ENCODE data around the gene LMAN1L. TPM values are rescaled to one million over a fixed set of nuclear protein-coding genes. Genes with fewer than 3 reads are reported as not detected.

LMAN1L gene
- total RNA-seq = not detected

- H3K4me3 ChIP-seq = no peak within 1 kb of the TSS
- H3K27ac ChIP-seq = no peak within 1 kb of the TSS
- TF ChIP-seq POLR2A (IDR thresholded peaks at IDR 0.05) (no peak), CTCF (IDR thresholded peaks at IDR 0.05) (no peak)
Measured at GRCh38 chr15:74812533-74812932, at the start of gene LMAN1L. Gene LMAN1L (plus strand): TSS chr15:74812835. CDS start chr15:74812855, 20 bp downstream.

GRCh38 chr15:74763416-74763815, 49.2 kb upstream of the LMAN1L start:
- no peak overlapping the region for H3K27ac ChIP-seq
- TF ChIP-seq POLR2A (IDR thresholded peaks at IDR 0.05) (no peak), CTCF (IDR thresholded peaks at IDR 0.05) (no peak)
- no peak for DNase-seq
- no peaks in the 10 kb centered on the region for H3K9me3 ChIP-seq
- H3K27me3 ChIP-seq = no peaks in the 10 kb centered on the region
- H3K4me1 ChIP-seq = no peaks in the 10 kb centered on the region
- no peak overlapping the region for H3K4me3 ChIP-seq
- no peaks in the 10 kb centered on the region for H3K36me3 ChIP-seq

More at GRCh38 chr15:74812533-74812932, at the start of gene LMAN1L:
- DNase-seq = no peak
- H3K4me1 ChIP-seq = peaks cover 0 to 35% (median 7%) of the 10 kb centered on the region in 4 donors
- H3K27me3 ChIP-seq = no peaks in the 10 kb centered on the region
- H3K36me3 ChIP-seq = no peaks in the 10 kb centered on the region
- no peaks in the 10 kb centered on the region for H3K9me3 ChIP-seq

- DNase-seq = peak in 1 of 3 donors; percentile 28
- no peaks in the 10 kb centered on the region for H3K9me3 ChIP-seq
- no peak overlapping the region for H3K4me3 ChIP-seq
- TF ChIP-seq POLR2A (IDR thresholded peaks at IDR 0.05) = no peak
- no peaks in the 10 kb centered on the region for H3K27me3 ChIP-seq
- H3K36me3 ChIP-seq = no peaks in the 10 kb centered on the region
- peaks cover 0 to 10% (median 7%) of the 10 kb centered on the region in 4 donors for H3K4me1 ChIP-seq
- H3K27ac ChIP-seq = no peak overlapping the region
Measured at GRCh38 chr15:74767167-74768098, 45.2 kb upstream of the LMAN1L start.

- H3K27me3 ChIP-seq = no peaks in the 10 kb centered on the region
- no peak for TF ChIP-seq POLR2A (IDR thresholded peaks at IDR 0.05)
- TF ChIP-seq CTCF (IDR thresholded peaks at IDR 0.05) = no peak
- H3K36me3 ChIP-seq = no peaks in the 10 kb centered on the region
- H3K27ac ChIP-seq = no peak overlapping the region
- H3K4me1 ChIP-seq = peaks cover 0 to 12% (median 9%) of the 10 kb centered on the region in 4 donors
- DNase-seq = no peak
- H3K9me3 ChIP-seq = no peaks in the 10 kb centered on the region
- H3K4me3 ChIP-seq = no peak overlapping the region
Measured at GRCh38 chr15:74768099-74768770, 44.4 kb upstream of the LMAN1L start.

- Histone ChIP-seq H3K27me3 (no peaks in the 10 kb centered on the region), H3K4me1 (peaks cover 0 to 18% (median 12%) of the 10 kb centered on the region in 4 donors), H3K9me3 (no peaks in the 10 kb centered on the region), H3K36me3 (no peaks in the 10 kb centered on the region), H3K27ac (no peak overlapping the region), H3K4me3 (no peak overlapping the region)
- peak; percentile 57 to 81 (median 64) for DNase-seq
- TF ChIP-seq CTCF (IDR thresholded peaks at IDR 0.05) = peak; percentile 61 to 87 (median 84)
- no peak for TF ChIP-seq POLR2A (IDR thresholded peaks at IDR 0.05)
Measured at GRCh38 chr15:74768771-74769342, 43.8 kb upstream of the LMAN1L start.

All from Peyer's patch (tissue), 4 donors.